ENCODE results near the gene ASPDH.

Gene ASPDH

GRCh38 chr19:50482916-50483315 is 30.8 kb downstream of the ASPDH start:
- H3K36me3 ChIP-seq (ENCODE audit: insufficient read depth, low read length) = peaks cover 42% of the 10 kb centered on the region
- WGBS = 97% methylated on average over 10 of the region's 10 CpGs

DNA sequence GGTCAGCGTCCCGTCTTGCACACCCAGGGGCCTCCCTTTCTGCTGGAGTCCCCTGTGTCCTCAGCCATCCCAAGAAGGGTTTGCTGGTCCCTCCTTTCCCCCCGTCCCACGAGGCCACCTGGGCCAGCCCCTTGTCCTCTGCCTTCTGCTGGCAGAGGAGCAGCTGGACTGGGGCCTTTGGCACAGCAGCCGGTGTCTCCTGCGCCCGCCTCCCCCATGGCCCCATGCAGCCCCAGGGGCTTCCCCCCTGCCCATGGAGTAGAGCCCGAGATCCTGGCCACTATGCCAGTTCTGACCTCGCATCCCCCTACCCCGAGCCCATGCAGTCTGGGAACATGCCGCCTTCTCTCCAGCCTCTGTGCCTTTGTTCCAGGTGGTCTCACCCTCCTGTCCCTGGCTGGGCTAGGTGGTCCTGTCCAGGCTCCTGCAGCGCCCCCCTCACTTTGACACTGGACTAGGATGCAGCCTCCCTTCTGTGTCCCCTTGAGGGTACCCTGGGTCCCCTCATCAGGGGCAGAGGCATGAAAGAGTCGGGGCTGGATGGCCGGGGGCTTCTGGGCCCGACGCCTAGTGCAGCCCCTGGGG is 31.4 kb downstream of the ASPDH start:
- H3K27me3 ChIP-seq (ENCODE audit: insufficient read depth, low read length) = no peaks in the 10 kb centered on the region

More at GRCh38 chr19:50482916-50483315, 30.8 kb downstream of the ASPDH start:
- H3K4me1 ChIP-seq (ENCODE audit: insufficient read depth, low read length) = no peaks in the 10 kb centered on the region
- H3K4me3 ChIP-seq (ENCODE audit: low read length) = no peak overlapping the region
- H3K27me3 ChIP-seq (ENCODE audit: insufficient read depth, low read length) = no peaks in the 10 kb centered on the region
- no peak overlapping the region for H3K9ac ChIP-seq (ENCODE audit: low read depth, low read length)
- H3K9me3 ChIP-seq (ENCODE audit: insufficient read depth, low read depth, low read length) = peaks cover 31% of the 10 kb centered on the region
- no peak overlapping the region for H3K27ac ChIP-seq (ENCODE audit: low read depth, low read length)

DNA sequence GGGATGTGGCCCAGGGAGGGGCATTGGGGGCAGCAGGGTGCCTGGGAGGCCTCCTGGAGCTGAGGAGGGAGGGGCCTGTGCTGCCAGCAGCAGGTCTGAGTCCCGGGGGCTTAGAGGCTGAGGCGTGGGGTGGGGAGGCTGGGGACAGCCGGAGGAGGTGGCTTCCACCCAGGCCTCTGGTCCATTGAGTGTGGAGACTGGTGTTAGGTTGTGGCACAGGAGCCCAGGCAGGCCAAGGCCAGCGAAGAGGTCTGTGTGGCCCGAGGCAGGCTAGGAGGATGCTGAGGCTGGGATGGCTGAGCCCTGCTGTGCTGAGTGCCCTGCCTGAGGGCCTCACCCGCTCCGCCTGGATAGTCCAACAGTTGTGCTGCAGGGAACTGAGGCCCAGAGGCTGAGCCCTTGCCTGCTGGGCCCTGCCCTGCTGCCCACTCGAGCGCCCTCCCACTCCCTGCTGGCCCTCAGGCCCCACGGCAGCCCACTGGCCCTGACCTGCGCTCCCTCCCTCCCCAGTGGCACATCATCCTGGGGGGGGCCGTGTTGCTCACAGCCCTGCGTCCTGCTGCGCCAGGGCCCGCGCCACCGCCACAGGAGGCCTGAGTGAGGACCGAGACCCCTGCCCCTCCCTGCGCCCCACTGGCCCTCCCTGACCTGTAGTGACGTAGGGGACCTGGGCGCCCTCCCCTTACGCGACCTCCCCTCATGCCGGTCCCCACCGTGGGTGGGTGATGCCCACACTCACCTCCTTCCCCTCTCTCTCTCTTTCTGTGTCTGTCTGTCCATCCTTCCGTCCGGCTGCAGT is 32.2 kb downstream of the ASPDH start:
- Histone ChIP-seq H3K9me3 (ENCODE audit: insufficient read depth, low read depth, low read length) (peaks cover 25% of the 10 kb centered on the region), H3K27ac (ENCODE audit: low read depth, low read length) (no peak overlapping the region), H3K36me3 (ENCODE audit: insufficient read depth, low read length) (peaks cover 44% of the 10 kb centered on the region), H3K4me1 (ENCODE audit: insufficient read depth, low read length) (no peaks in the 10 kb centered on the region), H3K4me3 (ENCODE audit: low read length) (no peak overlapping the region), H3K9ac (ENCODE audit: low read depth, low read length) (no peak overlapping the region), H3K27me3 (ENCODE audit: insufficient read depth, low read length) (no peaks in the 10 kb centered on the region)
- 93% methylated on average over 27 of the region's 27 CpGs for WGBS

More for the DNA sequence above, 31.4 kb downstream of the ASPDH start:
- Histone ChIP-seq H3K9me3 (ENCODE audit: insufficient read depth, low read depth, low read length) (peaks cover 31% of the 10 kb centered on the region), H3K27ac (ENCODE audit: low read depth, low read length) (no peak overlapping the region), H3K4me3 (ENCODE audit: low read length) (no peak overlapping the region), H3K4me1 (ENCODE audit: insufficient read depth, low read length) (no peaks in the 10 kb centered on the region), H3K9ac (ENCODE audit: low read depth, low read length) (no peak overlapping the region), H3K36me3 (ENCODE audit: insufficient read depth, low read length) (peaks cover 44% of the 10 kb centered on the region)
- WGBS = 92% methylated on average over 16 of the region's 16 CpGs

GRCh38 chr19:50480281-50481111 is 33.2 kb downstream of the ASPDH start:
- Histone ChIP-seq H3K36me3 (ENCODE audit: insufficient read depth, low read length) (peaks cover 44% of the 10 kb centered on the region), H3K9ac (ENCODE audit: low read depth, low read length) (no peak overlapping the region), H3K4me3 (ENCODE audit: low read length) (no peak overlapping the region), H3K27me3 (ENCODE audit: insufficient read depth, low read length) (no peaks in the 10 kb centered on the region), H3K27ac (ENCODE audit: low read depth, low read length) (no peak overlapping the region), H3K9me3 (ENCODE audit: insufficient read depth, low read depth, low read length) (peaks cover 15% of the 10 kb centered on the region), H3K4me1 (ENCODE audit: insufficient read depth, low read length) (no peaks in the 10 kb centered on the region)
- WGBS = 94% methylated on average over 36 of the region's 37 CpGs

- WGBS = 93% methylated on average over 16 of the region's 16 CpGs
- no peak overlapping the region for H3K27ac ChIP-seq (ENCODE audit: low read depth, low read length)
- peaks cover 8% of the 10 kb centered on the region; the same call in 1 of the 2 replicates for H3K9me3 ChIP-seq (ENCODE audit: insufficient read depth, low read depth, low read length)
- no peak overlapping the region for H3K9ac ChIP-seq (ENCODE audit: low read depth, low read length)
- H3K27me3 ChIP-seq (ENCODE audit: insufficient read depth, low read length) = no peaks in the 10 kb centered on the region
- no peak overlapping the region for H3K4me3 ChIP-seq (ENCODE audit: low read length)
- H3K4me1 ChIP-seq (ENCODE audit: insufficient read depth, low read length) = no peaks in the 10 kb centered on the region
- peaks cover 44% of the 10 kb centered on the region for H3K36me3 ChIP-seq (ENCODE audit: insufficient read depth, low read length)
These were observed 33.9 kb downstream of the ASPDH start for GRCh38 chr19:50479761-50480251.

GRCh38 chr19:50478901-50479715 is 34.6 kb downstream of the ASPDH start:
- H3K4me3 ChIP-seq (ENCODE audit: low read length) = no peak overlapping the region
- no peaks in the 10 kb centered on the region for H3K4me1 ChIP-seq (ENCODE audit: insufficient read depth, low read length)
- H3K27ac ChIP-seq (ENCODE audit: low read depth, low read length) = no peak overlapping the region
- peaks cover 6% of the 10 kb centered on the region; the same call in 1 of the 2 replicates for H3K9me3 ChIP-seq (ENCODE audit: insufficient read depth, low read depth, low read length)
- no peak overlapping the region for H3K9ac ChIP-seq (ENCODE audit: low read depth, low read length)
- H3K36me3 ChIP-seq (ENCODE audit: insufficient read depth, low read length) = peaks cover 44% of the 10 kb centered on the region
- H3K27me3 ChIP-seq (ENCODE audit: insufficient read depth, low read length) = no peaks in the 10 kb centered on the region
- WGBS = 89% methylated on average over 19 of the region's 19 CpGs

- Histone ChIP-seq H3K9ac (ENCODE audit: low read depth, low read length) (no peak overlapping the region), H3K27ac (ENCODE audit: low read depth, low read length) (no peak overlapping the region), H3K4me3 (ENCODE audit: low read length) (0 out of 2 replicates have a peak overlapping the region, but pooled peaks have one; percentile 93), H3K9me3 (ENCODE audit: insufficient read depth, low read depth, low read length) (peaks cover 6% of the 10 kb centered on the region; the same call in 1 of the 2 replicates), H3K27me3 (ENCODE audit: insufficient read depth, low read length) (no peaks in the 10 kb centered on the region), H3K4me1 (ENCODE audit: insufficient read depth, low read length) (no peaks in the 10 kb centered on the region), H3K36me3 (ENCODE audit: insufficient read depth, low read length) (peaks cover 40% of the 10 kb centered on the region)
- 96% methylated on average over 17 of the region's 17 CpGs for WGBS
These were observed 35.8 kb downstream of the ASPDH start for GRCh38 chr19:50477751-50478515.

DNA sequence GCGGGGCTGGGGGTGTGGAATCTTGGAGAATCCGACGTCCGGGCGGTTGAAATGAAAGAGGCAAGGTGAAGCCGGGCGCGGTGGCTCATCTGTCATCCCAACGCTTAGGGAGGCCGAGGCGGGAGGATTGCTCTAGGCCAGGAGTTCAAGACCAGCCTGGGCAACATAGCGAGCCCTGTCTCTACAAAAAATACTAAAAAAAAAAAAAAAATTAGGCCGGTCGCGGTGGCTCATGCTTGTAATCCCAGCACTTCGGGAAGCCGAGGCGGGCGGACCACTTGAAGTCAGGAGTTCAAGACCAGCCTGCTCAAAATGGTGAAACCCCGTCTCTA is 36.8 kb downstream of the ASPDH start:
- peak overlapping the region; percentile 93 for H3K9ac ChIP-seq (ENCODE audit: low read depth, low read length)
- H3K4me1 ChIP-seq (ENCODE audit: insufficient read depth, low read length) = no peaks in the 10 kb centered on the region
- peaks cover 35% of the 10 kb centered on the region for H3K36me3 ChIP-seq (ENCODE audit: insufficient read depth, low read length)
- 19% methylated on average over 20 of the region's 20 CpGs for WGBS
- H3K9me3 ChIP-seq (ENCODE audit: insufficient read depth, low read depth, low read length) = peaks cover 7% of the 10 kb centered on the region
- H3K27me3 ChIP-seq (ENCODE audit: insufficient read depth, low read length) = no peaks in the 10 kb centered on the region
- no peak overlapping the region for H3K27ac ChIP-seq (ENCODE audit: low read depth, low read length)
- peak overlapping the region; percentile 93 for H3K4me3 ChIP-seq (ENCODE audit: low read length)

- Histone ChIP-seq H3K4me3 (ENCODE audit: low read length) (peak within 1 kb of the TSS; percentile 93), H3K9me3 (ENCODE audit: insufficient read depth, low read depth, low read length) (peaks cover 12% of the 10 kb centered on the region), H3K4me1 (ENCODE audit: insufficient read depth, low read length) (no peaks in the 10 kb centered on the region), H3K36me3 (ENCODE audit: insufficient read depth, low read length) (peaks cover 31% of the 10 kb centered on the region), H3K27me3 (ENCODE audit: insufficient read depth, low read length) (no peaks in the 10 kb centered on the region), H3K27ac (ENCODE audit: low read depth, low read length) (peak within 1 kb of the TSS; percentile 96), H3K9ac (ENCODE audit: low read depth, low read length) (peak within 1 kb of the TSS; percentile 93)
- 9% methylated on average over 58 of the region's 58 CpGs for WGBS
These were observed 37.3 kb downstream of the ASPDH start, which contains the start of the genes EMC10 and GARIN5A for GRCh38 chr19:50476224-50476906. TSS of gene EMC10 (plus strand) at chr19:50476507. CDS start at chr19:50476545, 38 bp downstream. TSS of gene GARIN5A (minus strand) at chr19:50476848. CDS start at chr19:50476388, 460 bp downstream.

All from HUES64 (cell line).